ENCODE data around the gene SOBP.

The SOBP gene

GRCh38 chr6:107618672-107619071 lies 128.8 kb downstream of the SOBP start:
- DNase-seq: peak; percentile 66

DNA sequence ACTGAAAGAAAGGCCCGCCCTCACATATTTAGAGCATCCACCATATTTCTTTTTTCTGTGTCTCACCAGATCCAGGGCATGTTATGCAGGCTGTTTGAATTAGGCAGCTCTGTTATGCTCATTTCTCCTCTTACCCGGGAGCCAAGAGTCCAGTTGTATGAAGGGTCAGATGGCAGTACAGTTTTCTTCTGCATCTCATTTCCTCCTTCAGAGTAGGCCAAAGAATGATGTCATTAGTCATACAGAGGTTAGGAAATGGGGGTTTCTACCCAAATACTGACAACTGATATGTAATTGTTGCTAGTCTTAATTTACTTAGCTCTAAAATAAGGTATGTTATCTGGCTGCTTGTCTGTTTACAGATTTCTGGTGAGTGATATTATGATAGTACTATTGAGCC lies 130.8 kb downstream of the SOBP start:
- DNase-seq: no peak

GRCh38 chr6:107621229-107621937 lies 131.5 kb downstream of the SOBP start:
- no peak for DNase-seq

DNA sequence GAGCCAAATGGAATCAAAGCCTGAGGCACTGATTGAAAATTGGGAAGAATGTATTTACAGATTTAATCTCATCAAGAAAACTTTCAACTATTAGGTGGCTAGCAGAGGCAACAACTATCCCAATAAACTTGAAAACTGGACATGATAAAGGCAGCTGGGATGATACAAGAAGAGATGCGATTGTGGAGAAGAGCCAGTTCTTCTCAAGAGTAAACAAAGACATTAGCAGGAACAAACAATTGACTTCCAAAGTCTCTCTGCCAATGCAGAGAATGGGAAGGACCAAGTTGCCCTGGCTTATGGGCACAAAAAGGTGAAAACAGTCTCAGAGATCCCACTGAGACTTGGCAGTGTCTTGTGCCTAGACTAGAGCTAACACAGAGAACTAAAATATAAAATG lies 132.4 kb downstream of the SOBP start:
- no peak for DNase-seq

GRCh38 chr6:107624050-107624449 lies 134.1 kb downstream of the SOBP start:
- no peak for DNase-seq

DNA sequence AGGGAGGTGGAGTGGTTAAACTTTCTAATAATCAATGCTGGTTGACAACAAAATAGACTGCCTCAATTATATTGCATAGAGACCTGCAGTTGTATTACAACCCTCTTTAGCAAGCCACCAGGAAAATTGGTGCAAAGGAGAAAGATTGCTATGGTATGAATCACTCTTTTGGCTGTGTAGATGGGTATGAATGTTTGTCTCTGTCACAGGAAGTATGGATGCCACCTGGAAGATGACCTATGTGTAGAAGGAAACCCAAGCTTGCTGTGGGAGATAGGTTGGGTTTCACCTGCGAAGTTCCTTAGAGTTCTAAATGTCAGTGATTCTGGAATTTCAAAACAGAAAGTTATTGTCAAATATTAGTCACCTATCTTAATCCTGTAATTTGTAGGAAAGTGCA lies 134.6 kb downstream of the SOBP start:
- DNase-seq: no peak

GRCh38 chr6:107625264-107625663 lies 135.3 kb downstream of the SOBP start:
- no peak for DNase-seq

DNA sequence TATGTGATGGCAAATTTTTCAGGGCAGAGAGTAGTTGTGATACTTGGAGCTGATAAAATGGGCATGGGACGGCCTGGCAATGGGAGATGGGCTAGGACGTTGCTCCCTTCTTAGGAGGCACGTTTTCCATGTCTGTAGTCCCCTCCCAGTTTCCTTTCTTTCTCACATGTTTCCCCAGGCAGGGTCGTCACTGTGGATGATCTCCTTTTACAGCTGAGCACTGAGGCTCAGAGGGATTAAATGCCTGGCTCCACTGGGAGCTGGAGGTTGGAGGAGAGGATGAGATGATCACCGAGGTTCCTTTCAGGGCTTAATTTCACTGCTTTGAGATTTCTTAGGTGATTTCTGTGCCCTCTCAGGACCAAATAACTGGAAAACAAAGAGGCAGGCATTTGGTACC lies 136.7 kb downstream of the SOBP start:
- DNase-seq: no peak

GRCh38 chr6:107627969-107628368 lies 138.1 kb downstream of the SOBP start:
- DNase-seq: no peak

DNA sequence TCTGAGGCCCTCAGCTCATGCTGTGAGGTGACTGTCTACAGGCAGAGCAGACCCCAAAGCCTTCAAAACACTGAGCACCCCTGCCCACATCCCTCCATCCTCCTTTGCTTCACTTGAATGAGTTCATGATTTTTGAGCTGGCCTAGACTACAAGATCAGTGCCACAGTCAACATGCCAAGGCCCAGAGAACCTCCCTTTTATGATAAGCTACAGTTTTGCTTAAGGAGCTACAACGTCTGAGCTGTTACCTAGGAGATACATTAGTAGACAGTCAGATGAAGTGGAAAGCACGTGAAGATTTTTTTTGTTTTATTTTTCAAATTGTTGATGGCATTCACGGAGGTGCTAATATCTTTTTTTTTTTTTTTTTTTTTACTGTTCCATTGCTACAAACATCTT lies 139.0 kb downstream of the SOBP start:
- no peak for DNase-seq

GRCh38 chr6:107629548-107630129 lies 139.7 kb downstream of the SOBP start:
- no peak for DNase-seq

GRCh38 chr6:107630348-107630977 lies 140.5 kb downstream of the SOBP start:
- no peak for DNase-seq

DNA sequence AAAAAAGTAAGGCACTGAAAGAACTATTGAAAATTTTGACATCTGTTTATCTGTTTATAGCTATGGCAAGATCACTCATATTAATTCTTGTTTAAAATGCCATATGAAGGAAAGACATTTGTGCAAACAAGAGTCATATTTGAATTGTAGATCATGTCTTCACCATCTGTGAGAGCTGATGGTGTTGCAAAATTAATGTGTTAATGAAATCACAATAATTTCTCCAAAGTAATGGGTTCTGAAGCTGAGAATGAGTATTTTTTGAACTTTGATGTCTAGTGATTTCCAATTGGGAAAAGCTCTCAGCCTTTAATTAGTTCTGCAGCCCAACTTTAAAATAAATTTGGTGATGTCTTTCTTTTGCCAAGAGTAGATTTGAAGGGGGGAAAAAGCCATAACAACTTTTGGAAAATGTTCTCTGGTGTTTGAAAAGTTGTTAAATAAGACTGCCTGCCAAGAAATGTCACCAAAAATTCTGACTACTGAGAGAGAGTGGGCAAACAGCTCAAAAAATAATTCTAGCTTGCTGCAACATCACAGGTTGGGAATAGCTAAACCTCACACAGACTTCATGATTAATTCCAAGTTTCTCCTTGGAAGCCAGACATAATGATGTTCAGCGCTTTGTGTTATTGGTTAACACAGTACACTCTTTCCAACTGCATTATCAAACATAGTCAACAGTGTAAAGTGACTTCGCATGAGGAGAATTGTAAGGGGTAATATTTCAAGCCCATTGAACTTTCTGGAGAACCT lies 142.6 kb downstream of the SOBP start:
- DNase-seq: no peak

DNA sequence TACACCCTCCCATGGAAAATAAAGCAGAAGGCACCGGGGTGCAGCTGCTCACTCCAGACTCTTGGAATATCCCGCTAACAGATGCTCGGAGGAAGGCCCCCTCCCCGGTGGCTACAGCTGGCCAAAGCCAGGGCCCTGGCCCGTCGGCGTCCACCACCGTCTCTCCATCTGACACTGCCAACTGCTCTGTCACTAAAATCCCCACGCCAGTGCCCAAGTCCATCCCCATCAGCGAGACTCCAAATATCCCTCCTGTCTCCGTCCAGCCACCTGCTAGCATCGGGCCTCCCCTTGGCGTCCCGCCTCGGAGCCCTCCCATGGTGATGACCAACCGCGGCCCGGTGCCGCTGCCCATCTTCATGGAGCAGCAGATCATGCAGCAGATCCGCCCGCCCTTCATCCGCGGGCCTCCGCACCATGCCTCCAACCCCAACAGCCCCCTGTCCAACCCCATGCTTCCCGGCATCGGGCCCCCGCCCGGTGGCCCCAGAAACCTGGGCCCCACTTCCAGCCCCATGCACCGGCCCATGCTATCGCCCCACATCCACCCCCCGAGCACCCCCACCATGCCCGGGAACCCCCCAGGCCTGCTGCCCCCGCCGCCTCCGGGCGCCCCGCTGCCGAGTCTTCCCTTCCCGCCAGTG lies 143.9 kb downstream of the SOBP start:
- DNase-seq: no peak

GRCh38 chr6:107634324-107635056 lies 144.6 kb downstream of the SOBP start:
- DNase-seq: no peak

DNA sequence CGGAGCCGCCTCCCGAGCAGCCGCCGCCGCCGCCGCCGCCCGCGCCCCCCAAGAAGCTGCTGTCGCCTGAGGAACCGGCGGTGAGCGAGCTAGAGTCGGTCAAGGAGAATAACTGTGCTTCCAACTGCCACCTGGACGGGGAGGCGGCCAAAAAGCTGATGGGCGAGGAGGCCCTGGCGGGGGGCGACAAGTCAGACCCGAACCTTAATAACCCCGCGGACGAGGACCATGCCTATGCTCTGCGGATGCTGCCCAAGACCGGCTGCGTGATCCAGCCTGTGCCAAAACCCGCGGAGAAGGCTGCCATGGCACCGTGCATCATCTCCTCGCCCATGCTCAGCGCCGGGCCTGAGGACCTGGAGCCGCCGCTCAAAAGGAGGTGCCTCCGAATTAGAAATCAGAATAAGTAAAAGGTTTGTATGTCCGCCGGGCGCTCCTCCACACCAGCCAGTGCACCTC lies 145.2 kb downstream of the SOBP start:
- DNase-seq: no peak

- no peak for DNase-seq
Observed at GRCh38 chr6:107636486-107636885, 146.6 kb downstream of the SOBP start.

- no peak for DNase-seq
Observed at GRCh38 chr6:107637316-107638315, 147.7 kb downstream of the SOBP start.

DNA sequence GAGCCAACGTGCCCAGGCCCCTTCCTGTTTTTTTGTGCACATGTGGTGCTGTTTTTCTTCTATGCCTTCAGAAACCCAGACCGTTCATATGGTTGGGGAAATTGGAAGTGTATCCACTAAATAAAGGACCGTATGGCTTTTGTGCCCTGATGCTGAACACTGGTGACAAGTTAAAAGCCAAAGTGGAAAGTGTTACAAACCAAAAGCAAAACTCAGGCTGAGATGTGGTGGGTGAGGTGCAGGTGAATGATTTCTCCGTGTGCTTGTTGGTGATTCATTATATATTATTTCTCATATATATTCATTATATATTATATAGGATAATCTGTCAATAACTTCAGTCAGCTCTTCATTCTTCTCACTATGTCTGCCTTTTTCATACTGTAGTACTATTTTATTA lies 148.6 kb downstream of the SOBP start:
- no peak for DNase-seq

DNA sequence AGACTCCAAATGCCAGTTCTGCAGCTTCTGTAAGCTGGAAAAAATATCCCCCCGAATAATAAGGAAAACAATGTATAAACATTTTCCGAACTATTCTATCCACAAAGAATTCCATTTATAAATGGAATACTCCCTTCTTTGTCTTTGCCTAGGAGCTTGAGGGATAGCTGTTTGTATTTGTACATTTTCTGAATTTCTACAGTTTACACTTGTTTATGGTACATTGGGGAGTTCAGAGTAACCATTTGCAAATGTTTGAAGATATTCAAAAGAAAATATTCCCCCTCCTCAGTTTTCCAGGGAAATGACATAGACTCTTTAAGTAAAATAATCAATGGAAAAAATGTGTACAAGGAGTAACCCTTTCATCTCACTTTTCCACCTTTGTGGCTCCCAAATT lies 149.6 kb downstream of the SOBP start:
- DNase-seq: no peak

DNA sequence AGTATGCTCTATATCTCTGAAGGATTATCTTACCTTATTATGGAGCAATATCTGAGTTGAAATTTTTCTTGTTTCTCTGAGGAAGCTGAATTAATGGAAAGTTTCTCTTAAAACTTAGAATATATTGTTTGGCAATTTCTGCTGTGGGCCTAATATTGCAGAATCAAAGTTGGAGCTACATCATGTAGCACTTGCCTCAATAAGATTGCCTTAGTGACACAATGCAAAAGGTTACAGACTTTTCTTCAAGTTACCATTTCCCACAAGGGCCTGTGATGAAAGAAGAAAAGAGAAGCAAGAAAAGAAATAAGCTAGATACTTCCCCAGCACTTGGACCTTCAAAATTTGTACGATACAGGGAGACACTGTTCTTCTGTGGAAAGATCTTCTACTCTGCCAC lies 151.2 kb downstream of the SOBP start:
- DNase-seq: no peak
